Neural cell (in vitro differentiated cells): ENCODE results near the gene SCARB2. TPM values are rescaled to one million over a fixed set of nuclear protein-coding genes. Genes with fewer than 3 reads are reported as not detected.

Experiments
- H2AFZ ChIP-seq: fragments of 200-600, 300-800 bp; sonication (generic), shearing (Covaris generic); 2 replicates; pipeline ENCODE4 v1.6.0; 2014; ENCODE audit warnings: low read depth, mild to moderate bottlenecking, antibody characterized with exemption, low read length, moderate library complexity
- H3F3A ChIP-seq: fragments of 200-600 bp; shearing (Covaris generic); 2 replicates; pipeline ENCODE4 v1.6.1; 2016; ENCODE audit warnings: mild to moderate bottlenecking, moderate library complexity, mixed read lengths, antibody characterized with exemption, low read length; ENCODE audit not compliant: insufficient read depth, poor library complexity, severe bottlenecking
- H3K27ac ChIP-seq: fragments of 200-600, 300-800 bp; sonication (generic), shearing (Covaris generic); 2 replicates; pipeline ENCODE4 v1.5.1; 2014; ENCODE audit warnings: mild to moderate bottlenecking, low read length, moderate library complexity
- H3K27me3 ChIP-seq: fragments of 300-800, 200-600 bp; sonication (generic), shearing (Covaris generic); 2 replicates; pipeline ENCODE4 v1.6.0; 2014; ENCODE audit warnings: mild to moderate bottlenecking, low read depth, low read length, moderate library complexity; ENCODE audit not compliant: insufficient read depth
- H3K36me3 ChIP-seq: fragments of 300-800, 200-600 bp; sonication (generic), shearing (Covaris generic); 2 replicates; pipeline ENCODE4 v1.5.1; 2014; ENCODE audit warnings: mild to moderate bottlenecking, antibody characterized with exemption, low read length, moderate library complexity; ENCODE audit not compliant: insufficient read depth
- H3K4me2 ChIP-seq: fragments of 300-800, 200-600 bp; sonication (generic), shearing (Covaris generic); 2 replicates; pipeline ENCODE4 v1.6.0; 2014; ENCODE audit warnings: mild to moderate bottlenecking, low read length
- H3K4me3 ChIP-seq: fragments of 300-800, 200-600 bp; sonication (generic), shearing (Covaris generic); 2 replicates; pipeline ENCODE4 v1.5.1; 2014; ENCODE audit warnings: mild to moderate bottlenecking, low read length, moderate library complexity
- H3K79me2 ChIP-seq: fragments of 200-600 bp; shearing (Covaris generic); replicated peaks from 2 replicates; pipeline ENCODE4 v1.6.0; 2014; ENCODE audit warnings: mild to moderate bottlenecking, low read length, moderate library complexity; ENCODE audit not compliant: insufficient read depth
- H3K9ac ChIP-seq: fragments of 300-800, 200-600 bp; sonication (generic), shearing (Covaris generic); 2 replicates; pipeline ENCODE4 v1.6.1; 2016; ENCODE audit warnings: mild to moderate bottlenecking, low read length, mixed read lengths
- H3K9me2 ChIP-seq: fragments of 200-600 bp; shearing (Covaris generic); 2 replicates; pipeline ENCODE4 v1.6.1; 2016; ENCODE audit warnings: mild to moderate bottlenecking, low read length, mixed read lengths; ENCODE audit not compliant: insufficient read depth
- H3K9me3 ChIP-seq: fragments of 200-600, 300-800 bp; sonication (generic), shearing (Covaris generic); 2 replicates; pipeline ENCODE4 v1.6.1; 2016; ENCODE audit warnings: mild to moderate bottlenecking, mixed run types, low read length, moderate library complexity, mixed read lengths
- H4K20me1 ChIP-seq: fragments of 200-600 bp; shearing (Covaris generic); 2 replicates; pipeline ENCODE4 v1.6.1; 2016; ENCODE audit warnings: mild to moderate bottlenecking, mixed run types; ENCODE audit not compliant: insufficient read depth
- CTCF ChIP-seq: fragments of 450-650 bp; IDR thresholded peaks from 2 replicates; pipeline ENCODE4 v1.5.1; 2014; ENCODE audit warnings: antibody characterized with exemption, mild to moderate bottlenecking, moderate library complexity; ENCODE audit not compliant: poor library complexity, severe bottlenecking
- EP300 ChIP-seq: fragments of 450-650 bp; conservative IDR thresholded peaks from 2 replicates; pipeline ENCODE4 v1.6.1; 2014; ENCODE audit warnings: antibody characterized with exemption, mild to moderate bottlenecking, moderate library complexity; ENCODE audit not compliant: poor library complexity, severe bottlenecking
- EZH2 ChIP-seq: fragments of 200-600, 300-800 bp; shearing (Covaris generic), sonication (generic); IDR thresholded peaks from 2 replicates; pipeline ENCODE4 v1.6.1; 2014; ENCODE audit warnings: antibody characterized with exemption, low read length, borderline replicate concordance, mild to moderate bottlenecking; ENCODE audit not compliant: insufficient read depth, poor library complexity, severe bottlenecking
- MXI1 ChIP-seq: fragments of 450-650 bp; conservative IDR thresholded peaks from 2 replicates; pipeline ENCODE4 v1.6.1; 2014; ENCODE audit warnings: antibody characterized with exemption, mild to moderate bottlenecking; ENCODE audit not compliant: poor library complexity, severe bottlenecking
- POLR2AphosphoS5 ChIP-seq: IDR thresholded peaks from 2 replicates; pipeline ENCODE4 v1.6.1; 2012
- RAD21 ChIP-seq: fragments of 450-650 bp; conservative IDR thresholded peaks from 2 replicates; pipeline ENCODE4 v1.6.1; 2014; ENCODE audit warnings: antibody characterized with exemption, mild to moderate bottlenecking, moderate library complexity
- REST ChIP-seq: IDR thresholded peaks from 2 replicates; pipeline ENCODE4 v1.6.1; 2012; ENCODE audit warnings: borderline replicate concordance
- SMC3 ChIP-seq: fragments of 450-650 bp; conservative IDR thresholded peaks from 2 replicates; pipeline ENCODE4 v1.6.1; 2014; ENCODE audit warnings: antibody characterized with exemption, mild to moderate bottlenecking, moderate library complexity; ENCODE audit not compliant: poor library complexity
- TAF1 ChIP-seq: IDR thresholded peaks from 2 replicates; pipeline ENCODE4 v1.6.1; 2012; ENCODE audit warnings: low read depth
- polyA plus RNA-seq: library from polyadenylated mRNA; depleted of rRNA; stranded (reverse); fragments of >200 nt; gene quantifications from 2 replicates; pipeline ENCODE4 v1.2.3, GENCODE V29; 2014

SCARB2 gene
- polyA plus RNA-seq, 1 donor from 2014 or later: 256 TPM

GRCh38 chr4:76233967-76234678 is 20.5 kb upstream of the SCARB2 start:
- Histone ChIP-seq H3K4me2 (no peak overlapping the region), H3K27ac (no peak overlapping the region), H3K4me3 (no peak overlapping the region), H3K9me2 (no peaks in the 10 kb centered on the region), H4K20me1 (no peaks in the 10 kb centered on the region), H3K9ac (no peak overlapping the region), H3K36me3 (no peaks in the 10 kb centered on the region), H3K27me3 (no peaks in the 10 kb centered on the region), H3K79me2 (no peaks in the 10 kb centered on the region), H3F3A (no peaks in the 10 kb centered on the region), H3K9me3 (no peaks in the 10 kb centered on the region), H2AFZ (no peak overlapping the region)
- TF ChIP-seq SMC3 (no peak), MXI1 (no peak), CTCF (no peak), POLR2AphosphoS5 (no peak), TAF1 (no peak), RAD21 (no peak), EP300 (no peak), EZH2 (no peak), REST (no peak)

- no peak overlapping the region for H3K9ac ChIP-seq
- no peak overlapping the region for H3K4me3 ChIP-seq
- no peaks in the 10 kb centered on the region for H3K79me2 ChIP-seq
- H3F3A ChIP-seq: no peaks in the 10 kb centered on the region
- no peaks in the 10 kb centered on the region for H3K9me3 ChIP-seq
- TF ChIP-seq EP300 (no peak), CTCF (no peak), POLR2AphosphoS5 (no peak)
- no peaks in the 10 kb centered on the region for H3K36me3 ChIP-seq
- no peaks in the 10 kb centered on the region for H3K9me2 ChIP-seq
- H3K27me3 ChIP-seq: no peaks in the 10 kb centered on the region
- no peak overlapping the region for H2AFZ ChIP-seq
- no peak overlapping the region for H3K27ac ChIP-seq
- no peaks in the 10 kb centered on the region for H4K20me1 ChIP-seq
- H3K4me2 ChIP-seq: no peak overlapping the region
These were observed 19.9 kb upstream of the SCARB2 start for GRCh38 chr4:76233529-76233928.
